RWPE1 (cell line): Measurements from ENCODE around the gene ZFP57.
"Not testable (repeated sequence)": the region's sequence is repeated elsewhere in the genome, so short reads cannot be mapped to it uniquely, and the experiment has no call there.

ENCODE experiments used
- CTCF ChIA-PET: fragments of 350-600 bp; sonication (Branson Sonifier 250); formaldehyde crosslinking; extraction: SDS; loops from one replicate; lab custom pipeline; 2021; lab: Yijun Ruan, JAX
- POLR2A ChIA-PET: fragments of 400-600 bp; formaldehyde crosslinking; extraction: SDS; loops from one replicate; lab custom pipeline; 2020; ENCODE audit warnings: antibody characterized with exemption; ENCODE audit not compliant: low non-redundant PET; lab: Yijun Ruan, JAX
- DNase-seq: peaks from one replicate; pipeline ENCODE4 v3.0.0; 2012; ENCODE audit warnings: low spot score
- H3K27ac ChIP-seq: fragments of 450-650 bp; 2 replicates; pipeline ENCODE4 v1.5.1; 2017
- CTCF ChIP-seq: fragments of 450-650 bp; conservative IDR thresholded peaks from 2 replicates; pipeline ENCODE4 v1.5.1; 2017; ENCODE audit warnings: low read depth, mild to moderate bottlenecking

The ZFP57 gene

GRCh38 chr6:29671026-29671425 lies 9.9 kb downstream of the ZFP57 start:
- ChIA-PET CTCF (interaction anchor here (0.7 to 4.0 kb wide), 3 partner anchors 17 to 338 kb away, joined by 3 to 16 read pairs (median 5); no protein-coding TSS in a partner anchor), POLR2A (no interaction called here)
- H3K27ac ChIP-seq = no peak overlapping the region
- DNase-seq = no peak
- TF ChIP-seq CTCF = no peak

- no peak overlapping the region for H3K27ac ChIP-seq
- no peak for TF ChIP-seq CTCF
- DNase-seq = no peak
- CTCF ChIA-PET = interaction anchor here (0.6 to 1.7 kb wide), 2 partner anchors 13 to 898 kb away, joined by 3 to 10 read pairs; no protein-coding TSS in a partner anchor
- POLR2A ChIA-PET = no interaction called here
Measured at GRCh38 chr6:29667158-29667557, 13.8 kb downstream of the ZFP57 start.

- ChIA-PET CTCF (interaction anchor here (0.6 to 1.7 kb wide), 3 partner anchors 13 to 897 kb away, joined by 3 to 10 read pairs (median 4); no protein-coding TSS in a partner anchor), POLR2A (no interaction called here)
- H3K27ac ChIP-seq = no peak overlapping the region
- no peak for TF ChIP-seq CTCF
- no peak for DNase-seq
Measured at GRCh38 chr6:29666826-29667130, 14.2 kb downstream of the ZFP57 start.

GRCh38 chr6:29665942-29666825 lies 14.8 kb downstream of the ZFP57 start:
- no peak overlapping the region for H3K27ac ChIP-seq
- CTCF ChIA-PET = interaction anchor here (0.6 to 1.7 kb wide), 4 partner anchors 12 to 46 kb away, joined by 3 to 10 read pairs (median 4); no protein-coding TSS in a partner anchor

GRCh38 chr6:29663300-29664042 lies 17.5 kb downstream of the ZFP57 start:
- no peak for DNase-seq
- no peak overlapping the region for H3K27ac ChIP-seq
- ChIA-PET POLR2A (interaction anchor here (0.6 kb wide), 1 partner anchor 14 kb away, joined by 3 read pairs; no protein-coding TSS in a partner anchor), CTCF (interaction anchor here (1.1 to 2.9 kb wide), 2 partner anchors 10 to 16 kb away, joined by 5 to 19 read pairs; no protein-coding TSS in a partner anchor)
- no peak for TF ChIP-seq CTCF

More at GRCh38 chr6:29665942-29666825, 14.8 kb downstream of the ZFP57 start:
- no peak for TF ChIP-seq CTCF
- DNase-seq = no peak
- POLR2A ChIA-PET = no interaction called here

- peak; percentile 46 for DNase-seq
- CTCF ChIA-PET = interaction anchor here (1.2 to 1.4 kb wide), 2 partner anchors 10 to 11 kb away, joined by 6 read pairs; no protein-coding TSS in a partner anchor
- H3K27ac ChIP-seq = peak overlapping the region; percentile 15; the same call in 1 of the 2 replicates
- POLR2A ChIA-PET = not testable (repeated sequence)
Measured at GRCh38 chr6:29661502-29662141, 19.3 kb downstream of the ZFP57 start.
